Measurements from ENCODE around the gene DCDC1. TPM values are rescaled to one million over a fixed set of nuclear protein-coding genes. Genes with fewer than 3 reads are reported as not detected.

The DCDC1 gene
- total and polyA plus RNA-seq, 9 donors = 0.16 to 18.4 (median 1.5) TPM

DNA sequence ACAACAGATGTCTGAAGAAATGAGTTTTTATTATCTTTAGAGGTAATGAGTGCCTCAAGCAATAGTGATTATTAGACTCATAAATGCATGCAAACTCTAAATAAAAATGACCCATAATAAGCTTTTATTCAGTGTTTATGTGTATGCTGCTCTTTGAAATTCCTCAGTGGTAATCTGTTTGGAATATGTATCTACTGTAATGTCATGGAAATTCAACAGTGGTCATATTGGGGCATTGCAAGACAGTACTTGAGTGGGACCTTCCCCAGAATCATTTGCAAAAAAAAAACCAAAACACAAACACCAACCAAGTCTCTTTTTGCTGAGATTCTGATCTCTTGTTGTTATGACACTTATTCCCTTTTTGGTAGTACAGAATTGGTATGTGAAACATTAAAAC is 35.1 kb upstream of the DCDC1 start:
- Histone ChIP-seq H3K27me3 (no peaks in the 10 kb centered on the region), H3K9me3 (no peaks in the 10 kb centered on the region), H3K36me3 (no peaks in the 10 kb centered on the region), H3K27ac (no peak overlapping the region), H3K4me3 (no peak overlapping the region), H3K4me1 (ENCODE audit: insufficient read depth) (peaks cover 2% of the 10 kb centered on the region)
- intact Hi-C loops (cut with DNase I) = no loop called here
- DNase-seq = no peak
- TF ChIP-seq, protein P1, sequence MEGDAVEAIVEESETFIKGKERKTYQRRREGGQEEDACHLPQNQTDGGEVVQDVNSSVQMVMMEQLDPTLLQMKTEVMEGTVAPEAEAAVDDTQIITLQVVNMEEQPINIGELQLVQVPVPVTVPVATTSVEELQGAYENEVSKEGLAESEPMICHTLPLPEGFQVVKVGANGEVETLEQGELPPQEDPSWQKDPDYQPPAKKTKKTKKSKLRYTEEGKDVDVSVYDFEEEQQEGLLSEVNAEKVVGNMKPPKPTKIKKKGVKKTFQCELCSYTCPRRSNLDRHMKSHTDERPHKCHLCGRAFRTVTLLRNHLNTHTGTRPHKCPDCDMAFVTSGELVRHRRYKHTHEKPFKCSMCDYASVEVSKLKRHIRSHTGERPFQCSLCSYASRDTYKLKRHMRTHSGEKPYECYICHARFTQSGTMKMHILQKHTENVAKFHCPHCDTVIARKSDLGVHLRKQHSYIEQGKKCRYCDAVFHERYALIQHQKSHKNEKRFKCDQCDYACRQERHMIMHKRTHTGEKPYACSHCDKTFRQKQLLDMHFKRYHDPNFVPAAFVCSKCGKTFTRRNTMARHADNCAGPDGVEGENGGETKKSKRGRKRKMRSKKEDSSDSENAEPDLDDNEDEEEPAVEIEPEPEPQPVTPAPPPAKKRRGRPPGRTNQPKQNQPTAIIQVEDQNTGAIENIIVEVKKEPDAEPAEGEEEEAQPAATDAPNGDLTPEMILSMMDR (IDR thresholded peaks at IDR 0.05) = no peak
- TF ChIP-seq POLR2A (IDR thresholded peaks at IDR 0.05) = no peak
- TF ChIP-seq EP300 (IDR thresholded peaks at IDR 0.05) = no peak

DNA sequence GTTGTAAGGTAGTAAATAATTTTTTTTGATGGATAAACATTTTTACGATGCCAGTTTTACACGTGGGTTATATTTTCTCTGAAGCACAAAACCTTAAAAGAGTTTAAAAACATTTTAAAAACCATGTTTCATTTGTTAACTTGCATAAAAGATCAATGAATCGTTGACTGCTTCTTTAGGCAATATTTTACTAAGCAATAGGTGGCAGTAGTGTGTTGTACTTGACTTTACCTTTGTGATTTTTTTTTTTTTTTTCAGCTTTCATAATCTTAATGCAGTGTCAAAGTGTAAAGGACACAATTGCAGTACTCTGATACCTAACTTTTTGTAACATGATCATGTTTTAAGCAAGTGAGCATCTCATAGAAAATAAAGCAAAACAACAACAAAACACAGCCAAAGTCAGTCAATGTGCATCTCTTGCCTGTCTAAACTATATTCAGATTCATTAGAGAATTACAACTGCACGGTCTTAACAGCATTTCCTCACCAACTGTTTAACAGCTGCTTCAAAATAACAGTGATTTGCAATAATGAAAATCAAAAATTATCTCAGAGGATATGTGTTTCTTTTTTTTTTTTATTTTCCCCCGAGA is 27.8 kb upstream of the DCDC1 start:
- H3K27me3 ChIP-seq = no peaks in the 10 kb centered on the region
- no peak for DNase-seq
- no peaks in the 10 kb centered on the region for H3K36me3 ChIP-seq
- intact Hi-C loops (cut with DNase I) = no loop called here
- no peaks in the 10 kb centered on the region for H3K4me1 ChIP-seq (ENCODE audit: insufficient read depth)
- no peak for TF ChIP-seq EP300 (IDR thresholded peaks at IDR 0.05)
- TF ChIP-seq, protein P1 (IDR thresholded peaks at IDR 0.05) = peak in 2 of 3 donors; percentile 10 to 12
- TF ChIP-seq POLR2A (IDR thresholded peaks at IDR 0.05) = no peak
- H3K27ac ChIP-seq = no peak overlapping the region
- WGBS, 3 donors = 37 to 44% (median 40%) methylated on average over 5 of the region's 5 CpGs
- H3K9me3 ChIP-seq = no peaks in the 10 kb centered on the region
- H3K4me3 ChIP-seq = no peak overlapping the region

DNA sequence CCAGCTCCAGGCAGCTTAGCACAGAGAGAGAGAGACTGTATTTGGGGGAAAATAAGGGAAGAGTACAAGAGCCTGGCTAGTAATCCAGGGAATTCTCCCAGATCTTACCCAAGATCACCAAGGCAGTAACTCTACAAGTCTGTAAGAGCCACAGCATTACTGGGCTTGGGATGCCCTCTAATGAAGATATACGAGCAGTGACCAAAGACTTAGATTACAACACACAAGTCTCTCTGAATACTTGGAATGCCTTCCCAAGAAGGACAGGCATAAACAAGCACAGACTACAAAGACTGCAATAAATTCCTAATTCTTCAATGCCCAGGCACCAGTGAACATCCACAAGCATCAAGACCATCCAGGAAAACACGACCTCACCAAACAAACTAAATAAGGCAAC is 17.8 kb upstream of the DCDC1 start:
- H3K4me3 ChIP-seq = no peak overlapping the region
- H3K27me3 ChIP-seq = no peaks in the 10 kb centered on the region
- DNase-seq = no peak
- no peaks in the 10 kb centered on the region for H3K36me3 ChIP-seq
- H3K27ac ChIP-seq = no peak overlapping the region
- 59 to 74% (median 68%) methylated on average over 2 of the region's 2 CpGs for WGBS, 3 donors
- H3K9me3 ChIP-seq = no peaks in the 10 kb centered on the region
- intact Hi-C loops (cut with DNase I) = no loop called here
- no peak for TF ChIP-seq POLR2A (IDR thresholded peaks at IDR 0.05)
- TF ChIP-seq EP300 (IDR thresholded peaks at IDR 0.05) = no peak
- TF ChIP-seq, protein P1 (IDR thresholded peaks at IDR 0.05) = no peak
- no peaks in the 10 kb centered on the region for H3K4me1 ChIP-seq (ENCODE audit: insufficient read depth)

DNA sequence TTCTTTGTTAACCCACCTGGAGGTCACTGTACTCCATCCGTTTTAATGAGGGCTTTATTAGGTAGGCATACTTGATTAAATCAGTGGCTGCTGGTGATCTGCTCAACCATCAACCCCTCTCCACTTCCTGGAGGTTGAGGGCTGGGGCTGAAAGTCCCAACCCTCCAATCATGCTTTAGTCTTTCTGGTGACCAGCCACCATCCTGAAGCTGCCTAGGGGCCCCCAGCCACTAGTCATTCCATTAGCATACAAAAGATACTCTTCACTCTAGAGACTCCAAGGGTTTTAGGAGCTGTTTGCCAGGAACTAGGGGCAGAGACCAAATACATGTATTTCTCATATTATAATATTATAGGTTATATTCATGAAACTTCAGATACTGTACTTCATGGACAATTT is 13.6 kb upstream of the DCDC1 start:
- TF ChIP-seq, protein P1 (IDR thresholded peaks at IDR 0.05) = no peak
- TF ChIP-seq EP300 (IDR thresholded peaks at IDR 0.05) = no peak
- TF ChIP-seq POLR2A (IDR thresholded peaks at IDR 0.05) = no peak
- 82 to 85% (median 83%) methylated on average over 1 of the region's 1 CpG for WGBS, 3 donors

More for the DNA sequence above, 13.6 kb upstream of the DCDC1 start:
- no peak for DNase-seq
- Histone ChIP-seq H3K27ac (no peak overlapping the region), H3K4me1 (ENCODE audit: insufficient read depth) (no peaks in the 10 kb centered on the region), H3K27me3 (no peaks in the 10 kb centered on the region), H3K9me3 (no peaks in the 10 kb centered on the region), H3K36me3 (no peaks in the 10 kb centered on the region), H3K4me3 (no peak overlapping the region)
- intact Hi-C loops (cut with DNase I) = no loop called here
